Iris pigment epithelial cell (primary cell): Measurements from ENCODE around the gene FSTL5.
"Not testable (repeated sequence)": the region's sequence is repeated elsewhere in the genome, so short reads cannot be mapped to it uniquely, and the experiment has no call there.

ENCODE experiments used
- DNase-seq: peaks from one replicate; pipeline ENCODE4 v3.0.0-alpha.2; 2011; ENCODE audit warnings: low read depth

FSTL5 gene

GRCh38 chr4:161841759-161842158 is 322.0 kb downstream of the FSTL5 start:
- DNase-seq: no peak

DNA sequence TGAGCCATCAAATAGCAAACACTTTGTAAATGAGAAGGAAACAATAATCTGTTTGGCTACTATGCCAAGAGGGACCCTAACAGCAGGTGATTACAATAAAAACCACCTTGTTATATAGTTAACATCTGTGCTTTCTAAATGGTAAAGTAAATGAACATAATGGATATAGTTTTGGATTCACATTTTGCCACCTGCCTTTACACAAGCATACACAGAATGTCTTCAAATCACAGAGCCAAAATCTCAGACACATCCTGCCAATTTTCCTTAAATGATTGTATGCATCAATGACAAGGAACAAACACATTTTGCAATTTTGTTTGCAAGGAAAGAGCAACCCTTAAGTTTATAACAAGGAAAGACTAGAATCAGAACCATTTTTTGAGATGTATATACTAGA is 334.2 kb downstream of the FSTL5 start:
- no peak for DNase-seq

DNA sequence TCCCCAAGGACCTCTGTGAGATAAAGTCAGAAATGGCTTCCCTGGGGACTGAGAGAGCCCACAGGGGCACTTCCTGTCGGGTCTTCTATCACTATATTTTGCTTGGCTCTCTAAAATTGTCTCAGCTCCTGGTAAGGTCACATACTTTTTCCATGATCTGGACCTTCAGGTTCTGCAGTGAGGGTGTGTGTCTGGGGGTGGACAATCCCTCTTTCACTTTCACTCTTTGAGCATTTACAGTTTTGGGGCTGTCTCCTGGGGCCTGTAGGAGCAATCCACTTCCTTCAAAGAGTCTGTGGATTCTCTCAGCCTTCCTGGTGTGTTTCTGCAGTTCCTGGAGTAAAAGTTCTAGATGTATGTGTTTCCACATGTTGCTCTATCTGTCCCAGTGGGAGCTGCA is 335.7 kb downstream of the FSTL5 start:
- DNase-seq: peak; percentile 23

GRCh38 chr4:161827013-161827412 is 336.8 kb downstream of the FSTL5 start:
- no peak for DNase-seq

DNA sequence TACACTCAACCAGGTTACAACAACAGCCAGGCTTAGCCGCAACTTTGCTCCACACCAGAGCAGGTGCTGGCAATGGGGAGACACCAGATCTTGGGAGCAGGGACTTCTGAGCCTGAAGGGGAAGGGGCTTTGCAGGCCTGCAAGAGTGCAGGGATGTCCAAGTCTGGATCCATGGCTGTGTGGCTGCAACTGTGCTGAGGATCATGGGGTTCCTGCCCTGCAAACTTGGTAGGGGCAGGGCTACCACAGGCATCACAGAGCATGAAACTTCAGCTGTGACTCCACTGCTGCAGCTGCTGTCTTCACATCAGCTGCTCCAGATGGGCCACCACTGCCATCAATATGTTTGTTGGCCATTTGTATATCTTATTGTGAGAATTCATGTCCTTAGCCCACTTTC is 340.4 kb downstream of the FSTL5 start:
- DNase-seq: no peak

GRCh38 chr4:161822174-161822573 is 341.6 kb downstream of the FSTL5 start:
- no peak for DNase-seq

DNA sequence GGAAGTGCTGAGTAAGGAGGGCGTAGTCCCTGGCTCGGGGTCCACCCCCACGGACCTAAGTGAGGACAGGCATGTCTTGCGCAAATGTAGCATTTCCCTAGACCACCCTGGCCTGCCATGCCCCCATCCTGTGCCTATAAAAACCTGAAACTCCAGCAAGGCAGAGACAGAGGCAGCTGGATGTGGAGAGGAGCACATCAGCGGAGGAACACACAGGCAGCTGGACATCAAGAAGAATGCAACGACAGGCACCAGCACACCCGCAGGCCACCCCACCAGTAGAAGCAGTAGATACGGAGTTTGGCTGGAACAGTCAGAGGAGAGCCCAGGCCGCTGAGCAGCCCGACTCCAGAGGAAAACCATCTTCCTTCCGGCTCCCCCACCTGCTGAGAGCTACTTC is 345.9 kb downstream of the FSTL5 start:
- DNase-seq: no peak

DNA sequence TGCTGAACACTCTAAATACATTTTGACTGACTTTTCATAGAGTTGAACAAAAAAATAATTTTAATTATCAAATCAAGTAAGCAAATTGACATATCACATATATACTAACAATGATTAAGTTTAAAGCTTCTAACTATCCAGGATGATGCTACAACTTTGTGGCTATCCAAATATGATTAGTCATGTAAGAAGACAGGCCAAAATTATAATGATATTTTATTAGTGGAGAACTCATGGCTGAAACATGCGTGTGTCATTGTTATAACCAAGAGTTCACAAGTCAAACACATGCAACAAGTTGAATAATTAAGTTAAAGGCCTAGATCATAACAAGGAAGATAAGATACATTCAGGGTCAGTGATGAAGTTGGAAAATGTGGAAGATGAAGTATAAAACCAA is 346.8 kb downstream of the FSTL5 start:
- DNase-seq: no peak

GRCh38 chr4:161815841-161816240 is 348.0 kb downstream of the FSTL5 start:
- DNase-seq: no peak

- DNase-seq: no peak
These were observed 349.9 kb downstream of the FSTL5 start for GRCh38 chr4:161813889-161814288.

DNA sequence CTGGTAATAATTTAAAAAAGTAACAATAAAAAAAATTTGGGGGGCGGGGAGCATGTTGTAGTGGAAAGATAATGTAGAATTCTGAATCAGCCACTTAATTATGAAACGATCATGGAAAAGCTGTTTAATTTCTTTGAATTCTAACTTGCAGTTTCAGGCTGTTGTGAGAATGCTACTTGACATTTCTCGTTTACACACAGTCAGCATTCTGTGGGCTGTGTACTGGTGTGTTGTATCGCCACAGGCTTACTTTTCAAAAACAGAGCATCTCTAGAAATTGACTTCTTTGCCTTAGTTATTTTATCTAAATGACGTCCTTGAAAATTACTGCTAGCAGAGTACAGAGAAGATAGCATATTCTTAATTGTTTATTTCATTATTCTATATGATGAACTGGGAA is 350.4 kb downstream of the FSTL5 start:
- DNase-seq: no peak

- no peak for DNase-seq
These were observed 360.6 kb downstream of the FSTL5 start for GRCh38 chr4:161803171-161803570.

DNA sequence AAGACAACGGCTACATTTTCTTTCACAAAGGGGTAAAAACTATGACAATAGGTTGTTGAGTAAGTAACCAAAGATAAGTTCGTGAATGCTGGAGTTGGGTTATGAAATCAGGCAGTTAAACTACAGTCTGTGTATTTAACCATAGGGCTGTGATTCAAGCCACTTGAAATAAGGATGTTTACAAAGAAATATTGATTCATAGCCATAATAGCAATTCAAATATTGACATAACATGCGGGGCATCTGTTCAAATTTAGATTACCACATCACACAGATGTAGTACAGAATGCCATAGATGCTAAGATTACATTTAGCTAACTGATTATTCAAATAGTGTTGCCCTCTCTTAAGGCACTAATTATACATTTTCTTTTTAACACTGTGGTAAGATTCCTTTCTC is 364.1 kb downstream of the FSTL5 start:
- peak; percentile 15 for DNase-seq

DNA sequence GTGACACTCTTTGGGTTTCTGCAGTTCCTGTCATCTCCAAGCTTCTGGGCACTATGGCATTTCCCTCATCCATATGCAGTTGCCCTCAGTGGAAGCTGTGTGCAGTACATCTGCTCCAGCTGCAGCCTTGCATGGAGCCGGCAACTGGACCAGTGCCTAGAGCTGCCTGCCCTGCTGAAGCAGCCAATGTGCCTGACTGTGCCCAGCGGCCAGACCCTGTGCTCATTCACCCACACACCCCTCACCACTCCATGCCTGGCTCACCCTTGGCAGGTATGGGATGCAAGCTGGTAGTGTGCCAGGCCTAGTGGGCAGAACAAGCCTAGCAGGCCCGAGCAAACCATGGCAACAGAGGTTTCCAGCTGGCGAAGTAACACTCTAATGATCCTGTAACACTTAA is 370.8 kb downstream of the FSTL5 start:
- DNase-seq: no peak

- DNase-seq: no peak
These were observed 371.8 kb downstream of the FSTL5 start for GRCh38 chr4:161791796-161792556.

GRCh38 chr4:161767116-161767515 is 396.7 kb downstream of the FSTL5 start:
- peak; percentile 94 for DNase-seq

DNA sequence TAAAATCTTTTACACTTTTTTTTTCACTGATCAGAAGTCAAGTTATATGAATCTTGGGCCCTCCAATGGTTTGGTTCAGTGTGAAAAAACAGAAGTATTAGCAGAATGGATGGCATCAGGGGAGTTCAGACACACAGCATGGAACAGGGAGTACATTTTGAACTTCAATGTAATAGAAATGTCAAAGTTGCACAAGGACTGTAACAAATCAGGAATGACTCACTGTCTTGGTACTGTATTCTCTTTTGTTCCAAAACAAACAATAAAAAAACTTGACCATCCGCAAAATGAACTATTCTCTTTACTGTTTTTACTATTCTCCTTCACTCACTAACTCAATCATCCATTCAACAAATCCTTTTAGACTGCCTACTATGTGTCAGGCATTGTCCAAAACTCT is 401.0 kb downstream of the FSTL5 start:
- peak; percentile 85 for DNase-seq

DNA sequence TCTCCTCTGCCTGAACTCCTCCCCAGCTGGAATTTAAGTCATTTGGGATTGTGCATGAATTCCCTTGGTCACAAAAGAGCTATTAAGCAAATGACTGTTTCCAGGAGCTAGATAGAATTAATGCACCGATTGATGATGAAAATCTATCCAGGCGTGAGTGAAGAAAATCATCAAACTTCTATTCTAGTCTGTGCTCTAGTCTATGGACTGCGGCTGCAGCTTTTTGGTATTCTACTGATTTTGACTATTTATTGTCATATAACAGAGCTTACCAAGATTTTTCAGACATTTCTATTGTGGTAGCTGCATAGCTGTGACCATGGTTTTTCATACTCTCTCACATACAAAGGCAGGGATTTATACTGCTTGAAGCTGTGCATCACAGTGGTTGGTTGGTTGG is 403.8 kb downstream of the FSTL5 start:
- DNase-seq: no peak

GRCh38 chr4:161758412-161758811 is 405.4 kb downstream of the FSTL5 start:
- DNase-seq: not testable (repeated sequence)

DNA sequence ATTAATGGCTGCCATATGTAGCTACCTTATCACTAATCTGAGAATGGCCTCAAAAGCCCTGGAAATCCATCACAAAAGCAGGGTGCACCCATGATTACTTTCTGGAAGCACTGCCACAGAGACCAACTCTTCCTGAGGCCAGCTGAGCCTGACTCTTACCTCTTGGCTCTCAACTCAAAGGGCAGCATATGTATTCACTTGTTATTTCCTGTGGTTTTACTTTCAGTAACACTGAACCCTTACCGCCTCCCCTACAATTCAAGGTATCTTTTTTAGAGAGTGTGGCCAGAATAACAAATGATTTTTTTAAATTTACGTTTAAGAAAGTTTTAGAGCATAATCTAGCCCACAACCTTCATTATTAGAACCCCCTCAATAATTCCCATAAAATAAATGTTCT is 434.9 kb downstream of the FSTL5 start:
- no peak for DNase-seq

- DNase-seq: no peak
These were observed 441.9 kb downstream of the FSTL5 start for GRCh38 chr4:161721947-161722346.

- no peak for DNase-seq
These were observed 446.7 kb downstream of the FSTL5 start for GRCh38 chr4:161717084-161717483.

GRCh38 chr4:161714931-161715330 is 448.9 kb downstream of the FSTL5 start:
- DNase-seq: no peak

- peak; percentile 94 for DNase-seq
These were observed 449.6 kb downstream of the FSTL5 start for GRCh38 chr4:161714022-161714751.
